ENCODE measurements around the gene ARMC2.

GRCh38 chr6:108840919-108841318, 7.3 kb upstream of the ARMC2 start:
- TF ChIP-seq, protein P1, sequence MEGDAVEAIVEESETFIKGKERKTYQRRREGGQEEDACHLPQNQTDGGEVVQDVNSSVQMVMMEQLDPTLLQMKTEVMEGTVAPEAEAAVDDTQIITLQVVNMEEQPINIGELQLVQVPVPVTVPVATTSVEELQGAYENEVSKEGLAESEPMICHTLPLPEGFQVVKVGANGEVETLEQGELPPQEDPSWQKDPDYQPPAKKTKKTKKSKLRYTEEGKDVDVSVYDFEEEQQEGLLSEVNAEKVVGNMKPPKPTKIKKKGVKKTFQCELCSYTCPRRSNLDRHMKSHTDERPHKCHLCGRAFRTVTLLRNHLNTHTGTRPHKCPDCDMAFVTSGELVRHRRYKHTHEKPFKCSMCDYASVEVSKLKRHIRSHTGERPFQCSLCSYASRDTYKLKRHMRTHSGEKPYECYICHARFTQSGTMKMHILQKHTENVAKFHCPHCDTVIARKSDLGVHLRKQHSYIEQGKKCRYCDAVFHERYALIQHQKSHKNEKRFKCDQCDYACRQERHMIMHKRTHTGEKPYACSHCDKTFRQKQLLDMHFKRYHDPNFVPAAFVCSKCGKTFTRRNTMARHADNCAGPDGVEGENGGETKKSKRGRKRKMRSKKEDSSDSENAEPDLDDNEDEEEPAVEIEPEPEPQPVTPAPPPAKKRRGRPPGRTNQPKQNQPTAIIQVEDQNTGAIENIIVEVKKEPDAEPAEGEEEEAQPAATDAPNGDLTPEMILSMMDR (conservative IDR thresholded peaks at IDR 0.05; ENCODE audit: low read depth, low read length): no peak
- TF ChIP-seq EZH2 (IDR thresholded peaks at IDR 0.05; ENCODE audit: low read length, unreplicated experiment) (no peak), EZH2phosphoT487 (IDR thresholded peaks at IDR 0.05; ENCODE audit: borderline replicate concordance, low read length) (no peak)
